ENCODE data around the gene BATF. TPM values are rescaled to one million over a fixed set of nuclear protein-coding genes. Genes with fewer than 3 reads are reported as not detected.

BATF gene
- total and polyA plus RNA-seq, 2 donors (not counting 1 experiment from before 2014, with no cell fraction given), result 12.8 to 16.4 TPM

DNA sequence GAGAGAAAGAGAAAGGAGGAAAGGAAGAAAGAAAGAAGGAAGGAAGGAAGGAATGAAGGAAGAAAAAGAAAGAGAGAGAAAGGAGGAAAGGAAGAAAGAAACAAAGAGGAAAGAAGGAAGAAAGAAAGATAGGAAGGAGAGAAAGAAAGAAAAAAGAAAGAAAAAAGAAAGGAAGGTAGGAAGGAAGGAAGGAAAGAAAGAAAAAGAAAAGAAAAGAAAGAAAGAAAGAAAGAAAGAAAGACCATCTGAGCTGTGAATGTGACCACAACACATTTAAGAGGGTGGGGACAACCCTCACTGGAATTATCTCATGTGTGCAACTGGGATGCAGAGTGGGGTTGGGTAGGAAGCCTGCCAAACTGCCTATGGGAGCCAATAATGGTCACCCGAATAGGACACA, 36.0 kb upstream of the BATF start:
- intact Hi-C loops (cut with micrococcal nuclease), result loop anchor here (5.0 kb wide), 1 partner anchor 59 kb away; the partner anchor contains the start of gene JDP2
- Histone ChIP-seq H3K9ac (ENCODE audit: low read length) (no peak overlapping the region), H2AFZ (ENCODE audit: insufficient read depth, low read depth, low read length, poor library complexity, severe bottlenecking) (no peak overlapping the region), H3K9me3 (ENCODE audit: control extremely low read depth in 1 of 3, control insufficient read depth in 2 of 3, insufficient read depth in 1 of 3, low read length in 2 of 3) (no peaks in the 10 kb centered on the region), H3K27me3 (replicated peaks in 1 of 4; ENCODE audit: control extremely low read depth in 1 of 4, control insufficient read depth in 3 of 4, insufficient read depth in 4 of 4, low read length in 3 of 4) (peaks cover 0 to 11% (median 0%) of the 10 kb centered on the region in 4 experiments), H3K4me2 (replicated peaks; ENCODE audit: low read depth, low read length, poor library complexity, severe bottlenecking) (no peak overlapping the region), H3K36me3 (replicated peaks in 1 of 2; ENCODE audit: control extremely low read depth in 1 of 2, control insufficient read depth in 1 of 2, extremely low read depth in 1 of 2, insufficient read depth in 2 of 2, low read length in 1 of 2) (no peaks in the 10 kb centered on the region), H4K20me1 (ENCODE audit: control insufficient read depth, insufficient read depth, low read length, poor library complexity, severe bottlenecking) (no peaks in the 10 kb centered on the region), H3K4me1 (ENCODE audit: control insufficient read depth in 2 of 2, insufficient read depth in 2 of 2, low read length in 2 of 2) (peaks cover 0 to 8% of the 10 kb centered on the region in 2 donors), H3K4me3 (ENCODE audit: control extremely low read depth in 1 of 5, extremely low read depth in 1 of 5, insufficient read depth in 1 of 5, low read depth in 2 of 5, low read length in 4 of 5) (no peak overlapping the region), H3K79me2 (ENCODE audit: control insufficient read depth, insufficient read depth, low read length) (no peaks in the 10 kb centered on the region), H3K27ac (ENCODE audit: low read length in 2 of 2) (no peak overlapping the region)
- no peak for TF ChIP-seq EZH2 (IDR thresholded peaks at IDR 0.05; ENCODE audit: borderline replicate concordance, insufficient read depth, low read depth, low read length, poor library complexity, severe bottlenecking)
- TF ChIP-seq, protein P1, sequence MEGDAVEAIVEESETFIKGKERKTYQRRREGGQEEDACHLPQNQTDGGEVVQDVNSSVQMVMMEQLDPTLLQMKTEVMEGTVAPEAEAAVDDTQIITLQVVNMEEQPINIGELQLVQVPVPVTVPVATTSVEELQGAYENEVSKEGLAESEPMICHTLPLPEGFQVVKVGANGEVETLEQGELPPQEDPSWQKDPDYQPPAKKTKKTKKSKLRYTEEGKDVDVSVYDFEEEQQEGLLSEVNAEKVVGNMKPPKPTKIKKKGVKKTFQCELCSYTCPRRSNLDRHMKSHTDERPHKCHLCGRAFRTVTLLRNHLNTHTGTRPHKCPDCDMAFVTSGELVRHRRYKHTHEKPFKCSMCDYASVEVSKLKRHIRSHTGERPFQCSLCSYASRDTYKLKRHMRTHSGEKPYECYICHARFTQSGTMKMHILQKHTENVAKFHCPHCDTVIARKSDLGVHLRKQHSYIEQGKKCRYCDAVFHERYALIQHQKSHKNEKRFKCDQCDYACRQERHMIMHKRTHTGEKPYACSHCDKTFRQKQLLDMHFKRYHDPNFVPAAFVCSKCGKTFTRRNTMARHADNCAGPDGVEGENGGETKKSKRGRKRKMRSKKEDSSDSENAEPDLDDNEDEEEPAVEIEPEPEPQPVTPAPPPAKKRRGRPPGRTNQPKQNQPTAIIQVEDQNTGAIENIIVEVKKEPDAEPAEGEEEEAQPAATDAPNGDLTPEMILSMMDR (IDR thresholded peaks at IDR 0.05), result peak; percentile 21
- DNase-seq (no peak), ATAC-seq (ENCODE audit: low read depth) (no peak)
- no peaks in the 10 kb centered on the region for H3K27me3 Mint-ChIP-seq
- no peaks in the 10 kb centered on the region for H3K9me3 Mint-ChIP-seq (ENCODE audit: insufficient read depth)
- ChIA-PET CTCF (interaction anchor here (1.1 to 10.1 kb wide), 7 partner anchors 9 to 357 kb away, joined by 3 to 221 read pairs (median 6); partner anchors contain the start of gene FLVCR2), POLR2A (interaction anchor here (0.6 kb wide), 1 partner anchor 53 kb away, joined by 9 read pairs; no protein-coding TSS in a partner anchor)
- peaks cover 12% of the 10 kb centered on the region for H3K4me1 Mint-ChIP-seq
- H3K4me3 Mint-ChIP-seq, result no peak overlapping the region
- WGBS (ENCODE audit: insufficient coverage), result no CpG with 5 or more reads among the region's 1 CpG
- H3K27ac Mint-ChIP-seq, result no peak overlapping the region

DNA sequence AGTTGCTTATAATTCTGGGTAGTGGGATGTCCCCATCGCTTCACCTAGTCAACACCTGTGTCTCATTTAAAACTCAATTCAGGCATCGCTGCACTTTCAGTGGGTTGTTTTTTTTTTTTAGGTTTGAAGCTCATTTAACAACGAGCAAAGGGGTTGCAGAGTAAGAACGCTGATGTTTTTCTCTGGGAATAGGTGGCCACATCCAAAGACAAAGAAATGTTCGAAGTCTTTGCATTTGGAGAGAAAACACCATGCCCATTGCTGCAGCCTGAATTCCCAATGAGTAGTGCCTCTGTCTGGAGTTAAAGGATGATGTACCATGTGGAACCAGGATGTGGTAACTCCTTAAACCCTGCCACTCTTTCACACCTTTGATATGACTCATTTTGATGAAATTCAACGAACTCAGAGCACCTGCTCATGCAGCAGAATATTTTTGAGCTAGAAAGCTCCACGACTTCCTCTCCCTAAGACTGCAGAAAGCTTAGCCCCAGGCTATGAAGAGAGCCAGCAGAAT, 35.1 kb upstream of the BATF start:
- Mint-ChIP-seq H3K9me3 (ENCODE audit: insufficient read depth) (no peaks in the 10 kb centered on the region), H3K27ac (peak overlapping the region; percentile 8), H3K27me3 (no peaks in the 10 kb centered on the region), H3K4me3 (no peak overlapping the region), H3K4me1 (peaks cover 12% of the 10 kb centered on the region)
- H3K4me1 ChIP-seq (ENCODE audit: control insufficient read depth in 2 of 2, insufficient read depth in 2 of 2, low read length in 2 of 2), result peaks cover 0 to 8% of the 10 kb centered on the region in 2 donors
- no peak overlapping the region for H3K4me2 ChIP-seq (replicated peaks; ENCODE audit: low read depth, low read length, poor library complexity, severe bottlenecking)
- no peaks in the 10 kb centered on the region for H3K36me3 ChIP-seq (replicated peaks in 1 of 2; ENCODE audit: control extremely low read depth in 1 of 2, control insufficient read depth in 1 of 2, extremely low read depth in 1 of 2, insufficient read depth in 2 of 2, low read length in 1 of 2)
- TF ChIP-seq, protein P1 (IDR thresholded peaks at IDR 0.05), result no peak
- no peak for TF ChIP-seq EZH2 (IDR thresholded peaks at IDR 0.05; ENCODE audit: borderline replicate concordance, insufficient read depth, low read depth, low read length, poor library complexity, severe bottlenecking)
- intact Hi-C loops (cut with micrococcal nuclease), result loop anchor here (5.0 kb wide), 1 partner anchor 60 kb away; the partner anchor contains the start of gene JDP2
- H3K27me3 ChIP-seq (replicated peaks in 1 of 4; ENCODE audit: control extremely low read depth in 1 of 4, control insufficient read depth in 3 of 4, insufficient read depth in 4 of 4, low read length in 3 of 4), result peaks cover 0 to 11% (median 0%) of the 10 kb centered on the region in 4 experiments
- ChIA-PET CTCF (interaction anchor here (0.6 to 10.1 kb wide), 15 partner anchors 8 to 358 kb away, joined by 3 to 221 read pairs (median 5); partner anchors contain the start of gene FLVCR2), POLR2A (no interaction called here)
- DNase-seq (no peak), ATAC-seq (ENCODE audit: low read depth) (no peak)
- H4K20me1 ChIP-seq (ENCODE audit: control insufficient read depth, insufficient read depth, low read length, poor library complexity, severe bottlenecking), result no peaks in the 10 kb centered on the region
- H3K27ac ChIP-seq (ENCODE audit: low read length in 2 of 2), result no peak overlapping the region
- 44% methylated on average over 5 of the region's 7 CpGs for WGBS (ENCODE audit: insufficient coverage)
- H3K9me3 ChIP-seq (ENCODE audit: control extremely low read depth in 1 of 3, control insufficient read depth in 2 of 3, insufficient read depth in 1 of 3, low read length in 2 of 3), result no peaks in the 10 kb centered on the region
- no peak overlapping the region for H3K4me3 ChIP-seq (ENCODE audit: control extremely low read depth in 1 of 5, extremely low read depth in 1 of 5, insufficient read depth in 1 of 5, low read depth in 2 of 5, low read length in 4 of 5)
- H3K79me2 ChIP-seq (ENCODE audit: control insufficient read depth, insufficient read depth, low read length), result no peaks in the 10 kb centered on the region
- H2AFZ ChIP-seq (ENCODE audit: insufficient read depth, low read depth, low read length, poor library complexity, severe bottlenecking), result no peak overlapping the region
- no peak overlapping the region for H3K9ac ChIP-seq (ENCODE audit: low read length)

Data from B cell (primary cell).